Neural progenitor cell (in vitro differentiated cells): ENCODE results near the gene FOXRED1. TPM values are rescaled to one million over a fixed set of nuclear protein-coding genes. Genes with fewer than 3 reads are reported as not detected.
A peak's percentile ranks its signal among the peaks of the same experiment; 100 is the strongest.

Source experiments
- DNase-seq: peaks from one replicate; pipeline ENCODE4 v3.0.0-alpha.2; 2016; ENCODE audit warnings: low spot score
- H2AFZ ChIP-seq: fragments of 200-600 bp; sonication (generic); replicated peaks from 2 replicates; pipeline ENCODE4 v1.6.1; 2016; ENCODE audit warnings: antibody characterized with exemption
- H3F3A ChIP-seq: fragments of 200-600 bp; sonication (generic); 2 replicates; pipeline ENCODE4 v1.6.1; 2016; ENCODE audit warnings: antibody characterized with exemption, low read depth
- H3K27ac ChIP-seq: fragments of 200-600 bp; sonication (generic); 2 replicates; pipeline ENCODE4 v1.5.1; 2016; ENCODE audit warnings: mild to moderate bottlenecking
- H3K27me3 ChIP-seq: fragments of 200-600 bp; sonication (generic); 2 replicates; pipeline ENCODE4 v1.6.1; 2016; ENCODE audit warnings: mild to moderate bottlenecking, moderate library complexity
- H3K36me3 ChIP-seq: fragments of 200-600 bp; sonication (generic); 2 replicates; pipeline ENCODE4 v1.5.1; 2016
- H3K4me1 ChIP-seq: fragments of 200-600 bp; sonication (generic); 2 replicates; pipeline ENCODE4 v1.6.1; 2016; ENCODE audit warnings: mixed run types
- H3K4me2 ChIP-seq: fragments of 200-600 bp; sonication (generic); 2 replicates; pipeline ENCODE4 v1.6.1; 2016
- H3K4me3 ChIP-seq: fragments of 200-600 bp; sonication (generic); 2 replicates; pipeline ENCODE4 v1.5.1; 2016
- H3K79me2 ChIP-seq: fragments of 200-600 bp; sonication (generic); 2 replicates; pipeline ENCODE4 v1.6.1; 2016; ENCODE audit warnings: low read depth
- H3K9ac ChIP-seq: fragments of 200-600 bp; sonication (generic); 2 replicates; pipeline ENCODE4 v1.6.1; 2016
- H3K9me3 ChIP-seq: fragments of 200-600 bp; sonication (generic); 2 replicates; pipeline ENCODE4 v1.5.1; 2016; ENCODE audit warnings: low read depth
- H4K20me1 ChIP-seq: fragments of 200-600 bp; sonication (generic); 2 replicates; pipeline ENCODE4 v1.6.1; 2016; ENCODE audit warnings: low read depth
- H3K27ac Mint-ChIP-seq: 3 replicates; pipeline ENCODE4 v1.8.0; 2021; ENCODE audit warnings: mixed read lengths
- H3K27me3 Mint-ChIP-seq: 2 replicates; pipeline ENCODE4 v1.8.0; 2022; ENCODE audit warnings: low read depth, mild to moderate bottlenecking, inconsistent platforms, moderate library complexity, mixed read lengths; ENCODE audit not compliant: insufficient read depth
- H3K36me3 Mint-ChIP-seq: 3 replicates; pipeline ENCODE4 v1.8.0; 2021; ENCODE audit warnings: mixed read lengths
- H3K4me1 Mint-ChIP-seq: 3 replicates; pipeline ENCODE4 v1.8.0; 2021; ENCODE audit warnings: mixed read lengths
- H3K4me3 Mint-ChIP-seq: 3 replicates; pipeline ENCODE4 v1.8.0; 2021; ENCODE audit warnings: mild to moderate bottlenecking, moderate library complexity, mixed read lengths
- H3K9me3 Mint-ChIP-seq: 3 replicates; pipeline ENCODE4 v1.8.0; 2020; ENCODE audit warnings: mixed read lengths
- CTCF ChIP-seq: fragments of 200-600 bp; sonication (generic); IDR thresholded peaks from 2 replicates; pipeline ENCODE4 v1.5.1; 2017; ENCODE audit warnings: antibody characterized with exemption, mild to moderate bottlenecking
- EZH2 ChIP-seq: fragments of 200-600 bp; sonication (generic); IDR thresholded peaks from 2 replicates; pipeline ENCODE4 v1.6.1; 2017; ENCODE audit warnings: antibody characterized with exemption, mild to moderate bottlenecking, moderate library complexity
- EZH2phosphoT487 ChIP-seq: fragments of 200-600 bp; sonication (generic); IDR thresholded peaks from 2 replicates; pipeline ENCODE4 v1.6.1; 2017; ENCODE audit warnings: antibody characterized with exemption
- total RNA-seq: library from RNA; depleted of rRNA; stranded (reverse); fragments of >200 nt; gene quantifications from 2 replicates; pipeline ENCODE4 v1.2.3, GENCODE V29; 2015; ENCODE audit warnings: low replicate concordance

FOXRED1 gene
- total RNA-seq, 1 donor from 2014 or later = 25.8 TPM

GRCh38 chr11:126268361-126268707 lies 620 bp upstream of the FOXRED1 start:
- Mint-ChIP-seq H3K27me3 (peaks cover 2% of the 10 kb centered on the region), H3K9me3 (no peaks in the 10 kb centered on the region), H3K36me3 (peaks cover 41% of the 10 kb centered on the region), H3K4me3 (peak overlapping the region; percentile 92), H3K27ac (peak overlapping the region; percentile 85), H3K4me1 (peaks cover 30% of the 10 kb centered on the region)
- Histone ChIP-seq H4K20me1 (peaks cover 6% of the 10 kb centered on the region), H3K36me3 (peaks cover 9% of the 10 kb centered on the region), H3K4me3 (peak overlapping the region; percentile 95), H3K79me2 (peaks cover 43% of the 10 kb centered on the region), H3K27me3 (no peaks in the 10 kb centered on the region), H3K27ac (peak overlapping the region; percentile 93), H3F3A (peaks cover 10% of the 10 kb centered on the region), H2AFZ (peak overlapping the region; percentile 70), H3K9me3 (no peaks in the 10 kb centered on the region), H3K9ac (peak overlapping the region; percentile 94), H3K4me2 (peak overlapping the region; percentile 90), H3K4me1 (peaks cover 11% of the 10 kb centered on the region)
- DNase-seq = peak; percentile 71
- TF ChIP-seq CTCF = no peak
- no peak for TF ChIP-seq EZH2
- no peak for TF ChIP-seq EZH2phosphoT487

- Histone ChIP-seq H3K4me2 (no peak overlapping the region), H3K79me2 (no peaks in the 10 kb centered on the region), H3K9ac (no peak overlapping the region), H3K27ac (no peak overlapping the region), H3K36me3 (no peaks in the 10 kb centered on the region), H3K4me3 (no peak overlapping the region), H3F3A (peaks cover 4% of the 10 kb centered on the region), H2AFZ (no peak overlapping the region), H3K9me3 (no peaks in the 10 kb centered on the region), H4K20me1 (no peaks in the 10 kb centered on the region), H3K27me3 (peaks cover 12% of the 10 kb centered on the region), H3K4me1 (no peaks in the 10 kb centered on the region)
- TF ChIP-seq EZH2phosphoT487 = no peak
- TF ChIP-seq EZH2 = no peak
- TF ChIP-seq CTCF = no peak
- Mint-ChIP-seq H3K9me3 (no peaks in the 10 kb centered on the region), H3K4me3 (no peak overlapping the region), H3K4me1 (peaks cover 12% of the 10 kb centered on the region), H3K27me3 (peaks cover 9% of the 10 kb centered on the region), H3K36me3 (peaks cover 33% of the 10 kb centered on the region), H3K27ac (no peak overlapping the region)
- no peak for DNase-seq
These were observed 8.4 kb downstream of the FOXRED1 start for GRCh38 chr11:126277322-126277721.

- Histone ChIP-seq H3K4me1 (no peaks in the 10 kb centered on the region), H2AFZ (no peak overlapping the region), H3K79me2 (no peaks in the 10 kb centered on the region), H3K9ac (no peak overlapping the region), H3K36me3 (no peaks in the 10 kb centered on the region), H3F3A (peaks cover 9% of the 10 kb centered on the region), H3K4me2 (no peak overlapping the region), H3K4me3 (no peak overlapping the region), H3K27ac (no peak overlapping the region), H3K27me3 (peaks cover 12% of the 10 kb centered on the region), H3K9me3 (no peaks in the 10 kb centered on the region), H4K20me1 (no peaks in the 10 kb centered on the region)
- Mint-ChIP-seq H3K36me3 (peaks cover 29% of the 10 kb centered on the region), H3K9me3 (no peaks in the 10 kb centered on the region), H3K27me3 (peaks cover 9% of the 10 kb centered on the region), H3K27ac (no peak overlapping the region), H3K4me1 (peaks cover 15% of the 10 kb centered on the region), H3K4me3 (no peak overlapping the region)
- no peak for DNase-seq
- no peak for TF ChIP-seq EZH2phosphoT487
- TF ChIP-seq CTCF = no peak
- no peak for TF ChIP-seq EZH2
These were observed 8.8 kb downstream of the FOXRED1 start for GRCh38 chr11:126277780-126278179.
